GM12892 (cell line): ENCODE measurements around the gene ASCL2.

Experiments used
- POLR2A ChIP-seq: IDR thresholded peaks from 2 replicates; pipeline ENCODE4 v1.6.1; 2011; ENCODE audit warnings: low read depth, low read length, control low read depth
- POLR2AphosphoS5 ChIP-seq: IDR thresholded peaks from 2 replicates; pipeline ENCODE4 v1.6.1; 2011; ENCODE audit warnings: low read depth, low read length, control low read depth

DNA sequence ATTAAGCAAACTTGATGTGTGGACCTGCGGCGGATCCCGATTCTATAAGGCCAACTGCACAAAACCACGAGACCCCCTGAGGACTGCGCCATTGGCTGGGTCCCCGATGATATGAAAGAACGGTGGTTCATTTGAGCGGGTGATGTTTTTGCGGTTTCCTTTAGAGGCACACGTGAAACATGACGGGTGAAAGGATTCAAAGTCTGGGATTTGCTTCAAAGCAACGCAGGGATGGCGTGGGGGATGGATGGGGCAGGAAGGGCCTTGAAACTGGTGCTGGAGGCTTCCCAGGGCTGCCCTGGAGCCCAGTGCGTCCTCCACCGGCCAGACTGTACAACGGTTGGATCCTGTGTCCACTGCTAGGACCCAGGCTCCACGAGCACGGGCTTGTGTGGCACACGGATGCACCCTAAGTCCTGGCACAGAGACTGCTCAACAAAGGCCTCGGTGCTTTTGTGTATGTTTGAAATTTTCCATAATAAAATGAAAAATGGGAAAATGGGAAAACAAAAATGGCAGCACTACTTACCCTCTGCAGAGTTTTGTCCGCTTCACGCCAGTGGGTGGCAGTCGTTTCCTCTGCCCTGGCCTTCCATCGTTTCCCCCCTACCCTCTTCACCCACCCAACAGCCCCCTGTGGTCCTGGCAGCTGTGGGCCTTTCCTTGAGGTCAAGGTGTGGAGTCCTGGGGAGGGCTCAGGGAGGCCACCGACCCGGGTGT, 3.6 kb downstream of the ASCL2 start:
- TF ChIP-seq POLR2A = no peak
- TF ChIP-seq POLR2AphosphoS5 = no peak
